ENCODE measurements around the gene M1AP. TPM values are rescaled to one million over a fixed set of nuclear protein-coding genes. Genes with fewer than 3 reads are reported as not detected.

The M1AP gene, protein sequence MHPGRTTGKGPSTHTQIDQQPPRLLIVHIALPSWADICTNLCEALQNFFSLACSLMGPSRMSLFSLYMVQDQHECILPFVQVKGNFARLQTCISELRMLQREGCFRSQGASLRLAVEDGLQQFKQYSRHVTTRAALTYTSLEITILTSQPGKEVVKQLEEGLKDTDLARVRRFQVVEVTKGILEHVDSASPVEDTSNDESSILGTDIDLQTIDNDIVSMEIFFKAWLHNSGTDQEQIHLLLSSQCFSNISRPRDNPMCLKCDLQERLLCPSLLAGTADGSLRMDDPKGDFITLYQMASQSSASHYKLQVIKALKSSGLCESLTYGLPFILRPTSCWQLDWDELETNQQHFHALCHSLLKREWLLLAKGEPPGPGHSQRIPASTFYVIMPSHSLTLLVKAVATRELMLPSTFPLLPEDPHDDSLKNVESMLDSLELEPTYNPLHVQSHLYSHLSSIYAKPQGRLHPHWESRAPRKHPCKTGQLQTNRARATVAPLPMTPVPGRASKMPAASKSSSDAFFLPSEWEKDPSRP
- total RNA-seq (2022; extraction: Qiagen RNA extraction), result not detected in 5 replicates

DNA sequence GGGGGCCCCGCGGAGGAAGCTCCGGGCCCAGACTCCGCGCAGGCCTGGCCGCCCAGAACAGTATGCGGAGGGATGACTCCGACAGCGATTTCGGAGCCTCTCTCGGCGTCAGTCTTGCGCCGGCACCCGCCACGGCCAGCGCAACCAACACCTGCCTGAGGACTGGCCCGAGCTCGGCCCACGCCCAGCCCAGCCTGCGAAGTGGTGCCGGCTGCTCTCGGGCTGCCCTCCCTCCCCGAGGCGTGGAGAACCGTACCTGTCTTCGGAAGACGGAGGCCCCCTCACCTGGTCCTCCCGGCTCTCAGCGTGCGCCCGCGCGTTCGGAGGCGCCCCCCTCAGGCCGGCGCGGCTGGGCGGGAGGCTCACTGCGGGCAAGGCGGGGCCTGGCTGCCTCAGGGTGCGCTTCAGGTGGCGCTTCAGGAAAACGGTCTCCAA, at the start of gene M1AP:
TSS of gene M1AP (minus strand) at position 322 of the 435 bp plus-strand sequence. CDS start 8,055 bp downstream, outside the sequence.

DNA sequence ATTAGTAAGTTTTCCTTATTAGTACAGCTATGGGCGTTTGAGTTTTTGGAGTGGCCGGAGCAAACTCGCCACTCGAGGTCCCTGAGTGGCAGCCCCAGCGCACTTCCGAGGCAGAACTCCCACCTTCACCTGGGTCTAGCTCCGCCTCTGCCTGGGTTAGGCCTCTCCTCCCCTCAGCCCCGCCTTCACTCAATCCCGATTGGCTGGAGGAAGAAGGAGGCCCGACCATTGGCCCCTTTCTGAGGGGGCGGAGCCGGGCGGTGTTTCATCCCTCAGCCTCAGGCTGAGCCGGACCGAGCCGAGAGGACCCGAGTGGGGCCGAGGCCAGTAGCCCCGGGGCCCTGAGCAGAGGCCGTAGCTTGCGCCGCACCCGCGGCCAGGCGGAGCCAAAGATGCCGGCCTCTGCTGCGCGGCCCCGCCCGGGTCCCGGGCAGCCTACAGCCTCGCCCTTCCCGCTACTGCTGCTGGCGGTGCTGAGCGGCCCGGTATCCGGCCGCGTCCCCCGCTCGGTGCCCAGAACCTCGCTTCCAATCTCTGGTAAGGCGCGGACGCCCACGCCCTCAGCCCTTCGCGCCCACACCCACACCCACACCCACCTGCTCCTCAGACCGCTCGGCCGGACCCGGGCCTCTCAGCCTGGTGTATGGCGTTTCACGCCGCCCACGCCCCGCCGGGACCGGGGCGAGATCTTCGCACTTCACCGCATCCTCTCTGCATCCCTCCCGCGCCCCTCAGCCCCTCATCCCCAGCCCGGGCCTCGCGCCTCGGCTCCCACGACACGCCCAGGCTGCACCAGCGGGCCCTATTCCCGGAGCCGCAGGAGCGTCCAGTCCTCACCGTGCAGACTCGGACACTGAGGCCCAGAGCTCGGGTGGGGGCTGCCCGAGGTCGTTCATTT, 6.1 kb upstream of the M1AP start, which contains the start of gene SEMA4F:
TSS of gene SEMA4F (plus strand) at position 263 of the 898 bp plus-strand sequence. CDS start at position 393, 130 bp downstream.

DNA sequence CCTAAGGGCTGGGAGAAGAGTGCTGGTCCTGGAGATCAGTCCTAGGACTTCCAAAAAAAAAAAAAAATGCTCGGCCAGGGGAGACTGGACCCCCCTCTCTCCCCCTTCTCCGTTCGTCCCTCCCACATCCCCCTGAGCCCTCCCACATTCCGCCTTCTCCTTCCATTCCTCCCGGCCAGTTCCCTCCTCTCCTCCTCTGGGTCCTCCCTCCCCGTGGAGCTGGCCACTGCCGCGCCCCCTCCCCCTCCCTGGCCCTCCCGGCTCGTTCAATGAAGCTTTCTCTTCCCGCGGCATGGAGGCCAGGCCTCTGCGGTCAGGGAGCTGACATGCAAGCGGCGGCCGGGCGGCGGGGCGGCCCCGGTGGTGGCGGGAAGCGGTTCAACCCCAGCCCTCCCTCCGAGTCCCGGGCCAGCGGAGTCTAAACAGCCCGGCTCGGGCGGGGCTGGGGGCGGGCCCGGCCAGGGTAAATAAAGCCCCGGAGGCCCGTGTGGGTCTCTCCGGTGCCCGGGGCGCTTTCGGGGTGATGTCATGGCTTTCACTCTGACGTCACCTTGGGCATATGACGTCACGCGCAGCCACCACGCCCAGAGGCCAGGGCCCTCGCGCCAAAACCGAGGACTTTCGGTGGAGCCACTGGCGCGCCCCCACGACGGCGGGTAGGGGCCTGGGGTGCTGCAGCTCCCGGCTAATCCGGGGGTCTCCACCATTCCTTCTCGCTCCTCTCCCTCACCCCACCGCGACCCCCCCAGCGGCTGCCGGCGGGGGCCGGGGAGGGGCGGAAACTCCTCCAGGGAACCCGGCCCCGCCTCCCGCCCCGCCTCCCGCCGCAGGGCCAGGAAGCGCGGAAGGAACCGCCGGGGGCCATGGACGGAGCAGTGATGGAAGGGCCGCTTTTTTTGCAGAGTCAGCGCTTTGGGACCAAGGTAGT, 94.0 kb downstream of the M1AP start, which contains the start of the genes DOK1 and LOXL3:
TSS of gene DOK1 (plus strand) at position 829 of the 928 bp plus-strand sequence. CDS start at position 864, 35 bp downstream.
TSS of gene LOXL3 (minus strand) at position 51 of the 928 bp plus-strand sequence. CDS start 1,308 bp downstream, outside the sequence.

DNA sequence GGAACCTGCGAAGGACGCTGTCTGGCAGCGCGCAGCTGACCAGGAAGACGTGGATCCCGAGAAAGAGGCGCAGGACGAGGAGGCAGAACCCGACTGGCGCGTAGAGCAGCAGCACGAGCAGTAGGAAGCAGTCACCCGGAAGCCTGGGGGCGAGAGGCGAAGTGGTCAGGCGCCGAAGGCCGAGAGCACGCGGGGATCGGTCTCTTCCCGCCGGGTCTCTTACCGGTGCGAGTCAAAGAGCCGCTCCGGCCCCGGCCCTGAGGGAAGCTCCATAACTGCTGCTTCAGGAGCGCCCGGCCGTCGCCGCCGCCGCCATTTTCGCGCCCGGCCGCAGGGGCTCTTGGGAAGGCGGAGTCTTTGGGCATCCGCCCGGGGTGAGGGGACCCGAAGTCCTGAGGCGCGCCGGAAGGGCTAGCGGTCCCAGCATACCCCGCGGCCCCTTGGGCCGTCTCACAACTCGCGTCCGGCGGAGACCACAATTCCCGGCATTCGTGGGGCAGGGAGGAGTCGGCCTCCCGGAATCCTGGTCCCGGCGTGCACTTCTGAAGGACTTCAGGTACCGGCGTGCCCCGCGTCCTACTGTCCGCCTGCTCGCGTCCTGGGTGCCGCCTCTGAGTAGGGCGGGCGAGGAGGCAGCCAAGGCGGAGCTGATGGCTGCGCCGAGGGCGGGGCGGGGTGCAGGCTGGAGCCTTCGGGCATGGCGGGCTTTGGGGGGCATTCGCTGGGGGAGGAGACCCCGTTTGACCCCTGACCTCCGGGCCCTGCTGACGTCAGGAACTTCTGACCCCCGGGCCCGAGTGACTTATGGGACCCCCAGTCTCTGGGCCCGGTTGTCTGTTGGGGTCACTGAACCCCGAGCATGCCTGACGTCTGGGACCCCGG, 118.5 kb downstream of the M1AP start, which contains the start of the genes AUP1 and HTRA2:
TSS of gene AUP1 (minus strand) at position 350 of the 882 bp plus-strand sequence. CDS start at position 273, 77 bp downstream.
TSS of gene HTRA2 (plus strand) at position 577 of the 882 bp plus-strand sequence. CDS start at position 651, 74 bp downstream.

DNA sequence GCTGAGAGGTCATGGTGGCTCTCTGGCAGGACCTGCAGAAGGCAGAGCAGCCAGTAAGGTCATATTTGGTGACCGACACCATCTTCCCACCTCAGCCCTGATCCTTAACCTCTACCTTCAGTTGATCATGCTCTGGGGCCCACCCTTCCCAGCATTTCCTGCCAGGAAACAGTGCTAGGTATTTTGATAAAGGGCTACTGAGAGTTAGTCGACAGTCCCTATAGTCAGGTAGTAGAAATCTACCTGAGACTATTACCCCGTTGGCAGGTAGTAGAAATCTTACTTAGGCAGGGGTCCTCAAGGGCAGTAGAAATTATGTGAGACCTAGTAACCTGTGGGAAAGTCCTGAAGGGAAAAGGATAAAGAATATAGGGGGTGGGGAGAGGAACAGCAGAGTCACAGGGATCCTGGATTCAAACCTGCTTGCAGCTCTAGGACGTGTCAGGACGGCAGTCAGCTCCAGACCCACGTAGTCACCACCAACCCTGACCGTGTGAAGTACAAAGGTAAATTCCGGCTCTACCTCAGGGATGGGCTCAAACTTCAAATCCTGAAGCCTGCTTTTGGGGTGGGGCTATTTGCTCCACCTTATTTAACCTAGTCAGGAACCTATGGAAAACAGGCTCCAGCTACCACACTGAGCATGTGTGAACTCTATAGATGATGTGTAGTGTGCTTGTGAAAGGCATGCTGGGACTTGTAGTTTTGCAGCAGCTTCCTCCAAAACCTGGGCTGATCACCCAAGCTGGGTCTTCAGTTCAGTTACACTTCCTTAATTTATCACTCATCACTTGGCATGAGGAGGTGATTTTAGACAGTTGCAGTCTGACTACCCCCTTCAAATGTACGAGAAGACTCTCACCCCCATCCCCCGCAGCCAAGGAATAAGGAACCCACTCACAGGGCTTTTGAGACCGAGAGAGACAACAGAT, 122.1 kb downstream of the M1AP start, which contains the start of gene DQX1:
TSS of gene DQX1 (minus strand) at position 515 of the 932 bp plus-strand sequence. CDS start at position 13, 502 bp downstream.

DNA sequence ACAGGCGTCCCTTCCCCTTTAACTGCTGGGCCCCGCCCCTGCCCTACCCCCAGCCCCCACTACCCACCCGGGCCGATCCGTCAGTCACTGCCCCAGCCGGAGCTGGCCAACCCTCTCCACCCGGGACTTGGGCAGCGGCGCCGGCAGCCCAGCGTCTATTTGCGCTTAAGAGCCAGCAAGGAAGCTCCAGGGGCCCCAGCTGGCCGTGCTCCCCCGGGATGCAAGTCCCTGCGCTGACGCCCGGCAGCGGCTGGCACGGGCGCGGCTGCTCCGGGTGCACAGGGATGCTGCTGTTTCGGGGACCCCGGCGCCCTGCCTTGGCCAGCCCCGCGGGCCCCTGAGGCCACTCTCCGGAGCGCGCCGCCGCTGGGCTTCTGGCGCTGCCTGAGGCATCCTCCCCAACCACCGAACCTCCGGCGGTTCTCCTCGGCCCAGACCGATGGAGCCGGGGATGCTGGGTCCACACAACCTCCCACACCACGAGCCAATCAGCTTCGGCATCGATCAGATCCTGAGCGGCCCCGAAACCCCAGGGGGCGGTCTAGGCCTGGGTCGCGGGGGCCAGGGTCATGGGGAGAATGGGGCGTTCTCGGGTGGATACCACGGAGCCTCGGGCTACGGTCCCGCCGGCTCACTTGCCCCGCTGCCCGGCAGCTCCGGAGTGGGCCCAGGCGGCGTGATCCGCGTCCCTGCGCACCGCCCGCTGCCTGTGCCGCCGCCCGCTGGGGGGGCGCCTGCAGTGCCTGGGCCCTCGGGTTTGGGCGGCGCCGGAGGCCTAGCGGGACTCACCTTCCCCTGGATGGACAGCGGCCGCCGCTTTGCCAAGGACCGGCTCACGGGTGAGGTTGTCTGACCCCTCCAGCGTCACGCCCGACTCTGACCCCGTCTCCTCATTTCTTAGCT, 133.5 kb downstream of the M1AP start, which contains the start of gene TLX2:
TSS of gene TLX2 (plus strand) at position 83 of the 903 bp plus-strand sequence. CDS start at position 440, 357 bp downstream.

Other genes with a start within 250 kb of the M1AP start
- 2.4 to 3.7 TPM (median 2.6 TPM) in 5 replicates for gene C2orf81, start 226.7 kb downstream of the M1AP start, total RNA-seq (2022; extraction: Qiagen RNA extraction)
- gene WDR54, start 226.6 kb downstream of the M1AP start, total RNA-seq (2022; extraction: Qiagen RNA extraction), result 76.9 to 89.4 TPM (median 88.0 TPM) in 5 replicates
- gene RTKN, start 206.4 kb downstream of the M1AP start, total RNA-seq (2022; extraction: Qiagen RNA extraction), result 18.9 to 25.9 TPM (median 23.9 TPM) in 5 replicates
- gene INO80B, start 193.2 kb downstream of the M1AP start, total RNA-seq (2022; extraction: Qiagen RNA extraction), result 42.6 to 53.6 TPM (median 49.0 TPM) in 5 replicates
- 47.3 to 87.4 TPM (median 83.1 TPM) in 5 replicates for gene WBP1, start 189.9 kb downstream of the M1AP start, total RNA-seq (2022; extraction: Qiagen RNA extraction)
- 37.4 to 54.3 TPM (median 52.0 TPM) in 5 replicates for gene MOGS, start 182.9 kb downstream of the M1AP start, total RNA-seq (2022; extraction: Qiagen RNA extraction)
- gene MRPL53, start 175.7 kb downstream of the M1AP start, total RNA-seq (2022; extraction: Qiagen RNA extraction), result 106 to 149 TPM (median 141 TPM) in 5 replicates
- gene CCDC142, start 165.3 kb downstream of the M1AP start, total RNA-seq (2022; extraction: Qiagen RNA extraction), result 11.6 to 16.5 TPM (median 14.2 TPM) in 5 replicates
- 15.7 to 17.7 TPM (median 16.1 TPM) in 5 replicates for gene TTC31, start 165.2 kb downstream of the M1AP start, total RNA-seq (2022; extraction: Qiagen RNA extraction)
- 2.7 to 3.7 TPM (median 3.1 TPM) in 5 replicates for gene LBX2, start 148.7 kb downstream of the M1AP start, total RNA-seq (2022; extraction: Qiagen RNA extraction)
- gene PCGF1, start 140.6 kb downstream of the M1AP start, total RNA-seq (2022; extraction: Qiagen RNA extraction), result 30.8 to 43.0 TPM (median 33.4 TPM) in 5 replicates
- 0.19 to 0.58 TPM (median 0.33 TPM) in 5 replicates for gene TLX2, start 133.9 kb downstream of the M1AP start, total RNA-seq (2022; extraction: Qiagen RNA extraction)
- gene DQX1, start 122.1 kb downstream of the M1AP start, total RNA-seq (2022; extraction: Qiagen RNA extraction), result 0.10 to 0.19 TPM (median 0.14 TPM) in 4 of 5 replicates, not detected in the other
- gene AUP1, start 118.6 kb downstream of the M1AP start, total RNA-seq (2022; extraction: Qiagen RNA extraction), result 197 to 259 TPM (median 233 TPM) in 5 replicates
- gene HTRA2, start 118.4 kb downstream of the M1AP start, total RNA-seq (2022; extraction: Qiagen RNA extraction), result 31.4 to 42.9 TPM (median 39.7 TPM) in 5 replicates
- 0.20 to 0.50 TPM (median 0.44 TPM) in 5 replicates for gene LOXL3, start 94.4 kb downstream of the M1AP start, total RNA-seq (2022; extraction: Qiagen RNA extraction)
- gene DOK1, start 93.6 kb downstream of the M1AP start, total RNA-seq (2022; extraction: Qiagen RNA extraction), result 3.8 to 5.3 TPM (median 4.1 TPM) in 5 replicates
- gene SEMA4F, start 5.9 kb upstream of the M1AP start, total RNA-seq (2022; extraction: Qiagen RNA extraction), result 9.6 to 15.2 TPM (median 10.2 TPM) in 5 replicates
- 0.77 to 1.00 TPM (median 0.93 TPM) in 5 replicates for gene HK2, start 185.8 kb upstream of the M1AP start, total RNA-seq (2022; extraction: Qiagen RNA extraction)